ENCODE results near the gene MORC3.
"Not testable (repeated sequence)": the region's sequence is repeated elsewhere in the genome, so short reads cannot be mapped to it uniquely, and the experiment has no call there.

- not testable (repeated sequence) for TF ChIP-seq CTCF (conservative IDR thresholded peaks at IDR 0.05 in 1 of 2, IDR thresholded peaks at IDR 0.05 in 1 of 2; ENCODE audit: low read depth in 1 of 2, low read length in 2 of 2); EZH2 (IDR thresholded peaks at IDR 0.05; ENCODE audit: low read length, missing control alignments)
Measured at GRCh38 chr21:36382722-36383121, 62.7 kb downstream of the MORC3 start.
